ENCODE data around the gene PAIP2. TPM values are rescaled to one million over a fixed set of nuclear protein-coding genes. Genes with fewer than 3 reads are reported as not detected.

Gene PAIP2
- total RNA-seq, 1 experiment from 2014 or later, result 108 TPM

DNA sequence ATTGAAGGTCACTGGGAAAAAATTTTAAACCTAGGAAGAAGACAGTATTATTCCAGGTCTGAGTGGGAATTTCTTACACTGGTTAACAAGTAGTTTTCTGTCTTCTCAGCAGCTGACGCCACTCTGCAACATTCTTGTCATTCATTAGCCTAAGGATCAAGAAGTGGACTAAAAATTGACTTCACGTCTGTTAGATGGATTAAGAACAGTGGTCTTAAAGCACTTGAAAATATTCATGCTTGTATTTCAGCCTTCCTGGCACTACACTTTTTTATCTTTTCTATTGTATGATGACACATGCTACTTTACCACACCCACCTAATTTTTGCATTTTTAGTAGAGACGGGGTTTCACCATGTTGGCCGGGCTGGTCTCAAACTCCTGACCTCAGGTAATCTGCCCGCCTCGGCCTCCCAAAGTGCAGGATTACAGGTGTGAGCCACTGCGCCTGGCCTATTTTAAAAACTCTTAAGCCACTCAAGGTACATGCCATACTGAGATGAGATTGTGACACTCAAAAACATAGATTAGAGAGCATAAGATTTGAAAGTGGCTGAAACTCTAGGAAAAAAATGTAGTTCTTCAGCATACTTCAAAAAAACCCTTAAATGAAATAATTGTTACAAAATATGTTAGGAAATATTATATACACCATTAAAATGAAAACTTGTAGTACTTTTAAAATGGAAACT lies 39.7 kb upstream of the PAIP2 start:
- H3K4me2 ChIP-seq (ENCODE audit: low read length), result no peak overlapping the region
- 0 out of 4 replicates have a peak, but pooled peaks cover 0 to 8% of the 10 kb centered on the region in 2 experiments for H3K36me3 ChIP-seq (ENCODE audit: control insufficient read depth in 1 of 2, insufficient read depth in 2 of 2, low read length in 2 of 2)
- H3K27me3 ChIP-seq (ENCODE audit: insufficient read depth, low read length), result no peaks in the 10 kb centered on the region
- ATAC-seq (no peak), DNase-seq (ENCODE audit: low read depth, low spot score) (no peak)
- no peak overlapping the region for H3K27ac ChIP-seq (ENCODE audit: low read depth, low read length)
- H3K9me3 ChIP-seq (ENCODE audit: control insufficient read depth in 1 of 2, insufficient read depth in 1 of 2, low read depth in 1 of 2, low read length in 2 of 2), result no peaks in the 10 kb centered on the region
- TF ChIP-seq EZH2phosphoT487 (IDR thresholded peaks at IDR 0.05; ENCODE audit: borderline replicate concordance) (no peak), YY1 (IDR thresholded peaks at IDR 0.05; ENCODE audit: extremely low read depth, insufficient replicate concordance, low read depth, low read length) (no peak), ZBTB33 (IDR thresholded peaks at IDR 0.05; ENCODE audit: extremely low read depth, insufficient replicate concordance, low read length) (no peak), RAD21 (IDR thresholded peaks at IDR 0.05; ENCODE audit: low read depth) (no peak), CEBPB (IDR thresholded peaks at IDR 0.05; ENCODE audit: low read depth) (no peak), SP1 (IDR thresholded peaks at IDR 0.05; ENCODE audit: low read depth) (no peak)
- TF ChIP-seq, protein P1, sequence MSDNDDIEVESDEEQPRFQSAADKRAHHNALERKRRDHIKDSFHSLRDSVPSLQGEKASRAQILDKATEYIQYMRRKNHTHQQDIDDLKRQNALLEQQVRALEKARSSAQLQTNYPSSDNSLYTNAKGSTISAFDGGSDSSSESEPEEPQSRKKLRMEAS (IDR thresholded peaks at IDR 0.05), result no peak
- H3K4me1 ChIP-seq (ENCODE audit: control insufficient read depth in 1 of 2, insufficient read depth in 2 of 2, low read length in 2 of 2), result peaks cover 5 to 52% of the 10 kb centered on the region in 2 experiments
- H3K79me2 ChIP-seq (ENCODE audit: insufficient read depth, low read length), result peaks cover 100% of the 10 kb centered on the region
- H2AFZ ChIP-seq (ENCODE audit: low read depth, low read length, poor library complexity, severe bottlenecking), result no peak overlapping the region
- no peaks in the 10 kb centered on the region for H3K9me2 ChIP-seq (ENCODE audit: insufficient read depth)
- ChIA-PET RAD21 (ENCODE audit: low non-redundant PET in 1 of 2, low total read pairs in 2 of 2, uncharacterized antibody in 2 of 2, unreplicated experiment in 2 of 2) (no interaction called here), CTCF (no interaction called here), POLR2A (no interaction called here)
- no TSS peak for BruUV-seq (replicated peaks)
- H3K9ac ChIP-seq (ENCODE audit: low read length), result no peak overlapping the region
- H3K4me3 ChIP-seq (replicated peaks in 1 of 2; ENCODE audit: low read depth in 1 of 2, low read length in 2 of 2), result no peak overlapping the region
- H4K20me1 ChIP-seq (ENCODE audit: insufficient read depth), result peaks cover 86% of the 10 kb centered on the region
- intact Hi-C loops (cut with micrococcal nuclease), result no loop called here

Measured in HCT116 (cell line).